ENCODE data around the gene IKZF2.

GRCh38 chr2:213152888-213153287 lies 1.5 kb upstream of the IKZF2 start:
- TF ChIP-seq E2F6 (IDR thresholded peaks at IDR 0.05; ENCODE audit: borderline replicate concordance, low read depth) (no peak), CHD4 (IDR thresholded peaks at IDR 0.05; ENCODE audit: borderline replicate concordance) (no peak), EHMT2 (IDR thresholded peaks at IDR 0.05; ENCODE audit: low read depth) (no peak), RAD21 (conservative IDR thresholded peaks at IDR 0.05 in 1 of 2, IDR thresholded peaks at IDR 0.05 in 1 of 2) (no peak), SREBF2 (IDR thresholded peaks at IDR 0.05) (no peak), CEBPB (IDR thresholded peaks at IDR 0.05) (no peak)
- TF ChIP-seq, protein P1, sequence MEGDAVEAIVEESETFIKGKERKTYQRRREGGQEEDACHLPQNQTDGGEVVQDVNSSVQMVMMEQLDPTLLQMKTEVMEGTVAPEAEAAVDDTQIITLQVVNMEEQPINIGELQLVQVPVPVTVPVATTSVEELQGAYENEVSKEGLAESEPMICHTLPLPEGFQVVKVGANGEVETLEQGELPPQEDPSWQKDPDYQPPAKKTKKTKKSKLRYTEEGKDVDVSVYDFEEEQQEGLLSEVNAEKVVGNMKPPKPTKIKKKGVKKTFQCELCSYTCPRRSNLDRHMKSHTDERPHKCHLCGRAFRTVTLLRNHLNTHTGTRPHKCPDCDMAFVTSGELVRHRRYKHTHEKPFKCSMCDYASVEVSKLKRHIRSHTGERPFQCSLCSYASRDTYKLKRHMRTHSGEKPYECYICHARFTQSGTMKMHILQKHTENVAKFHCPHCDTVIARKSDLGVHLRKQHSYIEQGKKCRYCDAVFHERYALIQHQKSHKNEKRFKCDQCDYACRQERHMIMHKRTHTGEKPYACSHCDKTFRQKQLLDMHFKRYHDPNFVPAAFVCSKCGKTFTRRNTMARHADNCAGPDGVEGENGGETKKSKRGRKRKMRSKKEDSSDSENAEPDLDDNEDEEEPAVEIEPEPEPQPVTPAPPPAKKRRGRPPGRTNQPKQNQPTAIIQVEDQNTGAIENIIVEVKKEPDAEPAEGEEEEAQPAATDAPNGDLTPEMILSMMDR (IDR thresholded peaks at IDR 0.05): no peak
- TF ChIP-seq, protein P2, sequence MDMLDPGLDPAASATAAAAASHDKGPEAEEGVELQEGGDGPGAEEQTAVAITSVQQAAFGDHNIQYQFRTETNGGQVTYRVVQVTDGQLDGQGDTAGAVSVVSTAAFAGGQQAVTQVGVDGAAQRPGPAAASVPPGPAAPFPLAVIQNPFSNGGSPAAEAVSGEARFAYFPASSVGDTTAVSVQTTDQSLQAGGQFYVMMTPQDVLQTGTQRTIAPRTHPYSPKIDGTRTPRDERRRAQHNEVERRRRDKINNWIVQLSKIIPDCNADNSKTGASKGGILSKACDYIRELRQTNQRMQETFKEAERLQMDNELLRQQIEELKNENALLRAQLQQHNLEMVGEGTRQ (IDR thresholded peaks at IDR 0.05): no peak
